ENCODE results near the gene RNF39.
A peak's percentile ranks its signal among the peaks of the same experiment; 100 is the strongest.
"Not testable (repeated sequence)": the region's sequence is repeated elsewhere in the genome, so short reads cannot be mapped to it uniquely, and the experiment has no call there.

Gene RNF39, protein sequence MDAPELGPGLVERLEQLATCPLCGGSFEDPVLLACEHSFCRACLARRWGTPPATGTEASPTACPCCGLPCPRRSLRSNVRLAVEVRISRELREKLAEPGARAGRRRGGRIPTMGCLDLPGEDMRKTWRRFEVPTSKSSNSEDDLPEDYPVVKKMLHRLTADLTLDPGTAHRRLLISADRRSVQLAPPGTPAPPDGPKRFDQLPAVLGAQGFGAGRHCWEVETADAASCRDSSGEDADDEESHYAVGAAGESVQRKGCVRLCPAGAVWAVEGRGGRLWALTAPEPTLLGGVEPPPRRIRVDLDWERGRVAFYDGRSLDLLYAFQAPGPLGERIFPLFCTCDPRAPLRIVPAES

DNA sequence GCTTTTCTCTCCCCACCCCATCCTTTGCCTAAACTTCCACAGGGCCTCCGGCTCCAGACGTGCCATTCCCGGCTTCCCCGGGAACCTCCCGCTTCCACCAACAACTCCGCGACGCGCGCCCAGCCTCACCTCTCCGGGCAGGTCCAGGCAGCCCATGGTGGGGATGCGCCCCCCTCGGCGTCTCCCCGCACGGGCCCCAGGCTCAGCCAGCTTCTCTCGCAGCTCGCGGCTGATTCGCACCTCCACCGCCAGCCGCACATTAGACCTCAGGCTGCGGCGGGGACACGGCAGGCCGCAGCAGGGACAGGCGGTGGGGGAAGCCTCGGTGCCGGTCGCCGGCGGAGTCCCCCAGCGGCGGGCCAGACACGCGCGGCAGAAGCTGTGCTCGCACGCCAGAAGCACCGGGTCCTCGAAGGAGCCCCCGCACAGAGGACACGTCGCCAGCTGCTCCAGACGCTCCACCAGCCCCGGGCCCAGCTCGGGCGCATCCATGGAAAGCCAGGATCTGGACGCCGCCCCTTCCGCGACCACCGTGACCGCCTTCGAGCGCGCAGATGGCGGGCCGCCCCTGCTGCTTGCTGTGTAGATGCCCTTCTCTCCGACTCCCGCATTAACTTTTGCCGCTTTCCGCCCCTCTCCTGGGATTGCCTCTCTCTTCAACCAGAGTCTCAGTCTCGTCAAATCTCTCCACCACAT is at the start of gene RNF39:
Gene RNF39, minus strand, starts transcription at position 676 of the 696 bp plus-strand sequence. Its CDS starts 184 bp downstream, at position 492.
- H3K4me3 Mint-ChIP-seq: peak within 1 kb of the TSS; percentile 77
- H3K9me3 Mint-ChIP-seq (ENCODE audit: low read depth): no peaks in the 10 kb centered on the region
- H3K36me3 Mint-ChIP-seq: peaks cover 17% of the 10 kb centered on the region
- H3K27me3 Mint-ChIP-seq: peaks cover 38% of the 10 kb centered on the region
- H3K4me1 Mint-ChIP-seq (ENCODE audit: low read depth): peaks cover 53% of the 10 kb centered on the region
- no peak within 1 kb of the TSS for H3K27ac Mint-ChIP-seq

DNA sequence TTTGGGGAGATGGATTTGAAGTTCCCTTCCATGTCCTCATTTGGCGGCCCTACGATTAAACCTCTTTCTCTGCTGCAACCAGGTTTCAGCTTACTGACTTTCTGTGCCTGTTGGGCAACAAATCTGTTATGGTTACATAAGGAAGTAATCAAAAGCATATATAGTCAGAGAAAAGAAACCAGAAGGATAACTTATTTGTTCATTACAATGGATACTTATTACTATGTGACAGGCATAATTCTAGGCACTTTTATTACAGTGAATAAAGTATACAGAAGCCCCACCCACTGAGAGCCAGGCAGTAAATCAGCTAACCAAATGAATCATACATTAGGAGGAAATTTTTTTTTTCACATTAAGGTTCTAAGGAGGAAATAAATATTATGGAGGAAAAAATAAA is 46.9 kb upstream of the RNF39 start:
- no peak overlapping the region for H3K4me3 Mint-ChIP-seq

DNA sequence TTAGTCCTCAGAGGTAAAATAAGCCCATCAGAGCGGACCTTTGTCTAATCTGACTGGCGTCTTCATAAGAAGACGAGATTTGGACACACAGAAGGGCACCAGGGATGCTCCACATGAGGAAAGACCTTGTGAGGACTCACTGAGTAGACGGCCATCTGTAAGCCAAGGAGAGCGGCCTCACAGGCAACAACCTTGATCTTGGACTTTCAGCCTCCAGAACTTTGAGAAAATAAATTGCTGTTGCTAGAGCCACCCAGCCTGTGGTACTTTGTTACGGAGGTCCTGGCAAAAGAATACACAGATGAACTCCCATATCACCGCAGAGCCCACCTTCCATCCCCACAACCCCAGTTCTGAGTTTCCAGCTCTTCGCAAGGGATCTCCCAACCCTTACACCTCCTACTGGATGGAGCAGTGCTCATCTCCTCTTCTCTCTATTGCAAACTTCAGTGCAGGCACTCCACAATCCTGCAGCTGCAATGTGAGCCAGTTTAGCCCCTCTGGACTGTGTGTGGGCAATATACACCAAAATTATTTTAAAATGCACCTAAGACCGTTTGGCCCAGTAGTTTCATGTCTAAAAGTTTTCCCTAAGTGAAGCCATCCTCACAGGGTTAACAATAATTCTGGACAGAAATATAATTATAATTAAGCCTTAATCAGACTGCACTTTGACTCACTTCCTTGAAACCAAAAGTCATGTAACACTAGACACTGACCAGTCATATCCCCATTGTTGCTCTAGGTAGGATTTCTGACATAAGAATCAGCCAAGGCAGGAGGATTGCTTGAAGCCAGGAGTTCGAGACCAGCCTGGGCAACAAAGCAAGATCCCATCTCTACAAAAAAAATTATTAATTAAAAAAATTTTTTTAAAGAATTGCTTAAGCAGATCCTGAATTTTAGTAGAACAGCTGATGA is 46.1 kb upstream of the RNF39 start:
- no peak overlapping the region for H3K4me3 Mint-ChIP-seq
- H3K27me3 Mint-ChIP-seq: peaks cover 19% of the 10 kb centered on the region
- H3K27ac Mint-ChIP-seq: no peak overlapping the region
- H3K4me1 Mint-ChIP-seq (ENCODE audit: low read depth): no peaks in the 10 kb centered on the region
- H3K9me3 Mint-ChIP-seq (ENCODE audit: low read depth): no peaks in the 10 kb centered on the region
- H3K36me3 Mint-ChIP-seq: peaks cover 3% of the 10 kb centered on the region

More for the DNA sequence above, 46.9 kb upstream of the RNF39 start:
- Mint-ChIP-seq H3K27me3 (peaks cover 17% of the 10 kb centered on the region), H3K4me1 (ENCODE audit: low read depth) (no peaks in the 10 kb centered on the region), H3K9me3 (ENCODE audit: low read depth) (no peaks in the 10 kb centered on the region), H3K27ac (no peak overlapping the region), H3K36me3 (peaks cover 3% of the 10 kb centered on the region)

GRCh38 chr6:30118691-30119090 is 43.1 kb upstream of the RNF39 start:
- H3K4me1 Mint-ChIP-seq (ENCODE audit: low read depth); H3K36me3 Mint-ChIP-seq; H3K4me3 Mint-ChIP-seq; H3K9me3 Mint-ChIP-seq (ENCODE audit: low read depth); H3K27ac Mint-ChIP-seq: not testable (repeated sequence)
- H3K27me3 Mint-ChIP-seq: peaks cover 22% of the 10 kb centered on the region

DNA sequence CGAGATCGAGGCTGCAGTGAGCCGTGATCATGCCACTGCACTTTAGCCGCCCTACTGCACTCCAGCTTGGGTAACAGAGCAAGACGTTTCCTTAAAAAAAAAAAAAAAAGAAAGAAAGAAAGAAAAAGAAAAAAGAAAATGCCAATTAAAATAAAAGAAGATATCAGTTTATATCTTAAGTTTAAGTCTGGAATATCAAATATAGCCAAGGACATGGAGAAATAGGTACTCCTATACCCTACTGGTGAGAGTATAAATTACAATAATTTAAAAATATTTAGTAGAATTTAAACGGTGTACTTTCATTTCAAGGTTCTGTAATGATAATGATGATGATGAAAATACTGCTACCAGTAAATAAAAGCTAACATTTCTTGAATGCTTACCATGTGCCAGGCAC is 41.2 kb upstream of the RNF39 start:
- Mint-ChIP-seq H3K9me3 (ENCODE audit: low read depth) (no peaks in the 10 kb centered on the region), H3K27me3 (peaks cover 26% of the 10 kb centered on the region), H3K36me3 (peaks cover 3% of the 10 kb centered on the region), H3K4me3 (no peak overlapping the region), H3K4me1 (ENCODE audit: low read depth) (peaks cover 6% of the 10 kb centered on the region), H3K27ac (no peak overlapping the region)

DNA sequence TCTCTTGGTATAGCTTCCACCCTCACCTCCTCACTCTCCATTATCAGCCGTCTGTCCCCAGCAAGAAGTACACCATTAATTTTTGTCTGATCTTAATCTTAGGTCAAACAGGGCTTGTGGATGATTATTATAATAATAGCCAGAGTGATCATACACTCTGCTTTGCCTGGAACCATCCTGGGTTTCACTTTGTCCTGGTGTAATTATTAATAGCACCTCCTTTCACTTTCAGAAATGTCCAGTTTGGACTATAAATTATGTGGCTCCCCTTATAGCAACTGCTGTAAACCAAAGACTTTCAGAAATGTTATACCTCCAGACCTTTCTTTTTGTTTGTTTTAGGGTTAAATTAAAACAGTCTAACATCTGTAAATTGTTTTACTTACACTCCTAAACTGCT is 38.3 kb upstream of the RNF39 start:
- H3K36me3 Mint-ChIP-seq: no peaks in the 10 kb centered on the region
- H3K27me3 Mint-ChIP-seq: peaks cover 38% of the 10 kb centered on the region
- H3K4me3 Mint-ChIP-seq: no peak overlapping the region
- no peak overlapping the region for H3K27ac Mint-ChIP-seq
- peaks cover 6% of the 10 kb centered on the region for H3K4me1 Mint-ChIP-seq (ENCODE audit: low read depth)
- no peaks in the 10 kb centered on the region for H3K9me3 Mint-ChIP-seq (ENCODE audit: low read depth)

DNA sequence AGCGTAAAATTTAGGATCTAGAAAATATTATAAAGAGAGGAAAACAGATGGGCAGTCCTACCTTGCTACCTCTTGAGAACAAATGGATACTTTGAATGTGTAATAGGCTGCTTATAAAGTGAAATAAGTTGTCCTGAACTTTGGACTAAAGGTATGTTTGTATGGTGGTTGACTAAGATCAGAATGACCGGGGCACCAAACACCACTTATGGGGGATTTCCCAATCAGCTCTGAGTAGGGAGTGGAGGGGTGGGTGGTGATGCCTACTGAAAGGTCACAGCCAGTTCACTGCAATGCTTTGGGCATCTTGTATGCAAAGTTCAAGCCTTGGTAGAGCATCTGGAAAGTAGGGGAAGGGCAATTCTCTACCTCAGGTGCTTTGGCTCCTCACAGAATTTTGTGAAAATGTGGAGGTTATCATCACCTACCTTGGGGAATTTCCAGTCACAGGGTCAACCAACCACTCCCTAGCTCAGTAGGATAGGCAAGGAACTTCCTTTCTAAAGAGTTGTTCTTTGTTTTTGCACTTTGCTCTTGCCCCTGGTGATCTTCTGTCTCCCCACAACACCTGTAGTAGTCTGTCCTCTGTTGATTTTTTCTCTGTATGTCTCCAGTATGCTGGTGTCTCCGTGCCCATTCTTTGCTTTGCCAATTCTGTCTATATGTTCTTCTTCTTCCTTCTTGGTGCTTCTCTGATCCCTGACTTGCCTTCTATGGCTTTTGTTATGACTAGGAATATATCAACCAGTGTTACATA is 37.6 kb upstream of the RNF39 start, which contains the start of gene TRIM31:
Gene TRIM31, minus strand, starts transcription at position 88 of the 757 bp plus-strand sequence. CDS start 285 bp downstream, outside the sequence.
- Mint-ChIP-seq H3K9me3 (ENCODE audit: low read depth) (no peaks in the 10 kb centered on the region), H3K4me1 (ENCODE audit: low read depth) (peaks cover 6% of the 10 kb centered on the region), H3K27me3 (peaks cover 41% of the 10 kb centered on the region), H3K4me3 (no peak within 1 kb of the TSS), H3K36me3 (no peaks in the 10 kb centered on the region), H3K27ac (no peak within 1 kb of the TSS)

- Mint-ChIP-seq H3K9me3 (ENCODE audit: low read depth) (no peaks in the 10 kb centered on the region), H3K4me3 (no peak overlapping the region), H3K4me1 (ENCODE audit: low read depth) (peaks cover 6% of the 10 kb centered on the region), H3K36me3 (no peaks in the 10 kb centered on the region), H3K27ac (no peak overlapping the region), H3K27me3 (peaks cover 44% of the 10 kb centered on the region)
Observed at GRCh38 chr6:30112402-30112994, 36.9 kb upstream of the RNF39 start.

DNA sequence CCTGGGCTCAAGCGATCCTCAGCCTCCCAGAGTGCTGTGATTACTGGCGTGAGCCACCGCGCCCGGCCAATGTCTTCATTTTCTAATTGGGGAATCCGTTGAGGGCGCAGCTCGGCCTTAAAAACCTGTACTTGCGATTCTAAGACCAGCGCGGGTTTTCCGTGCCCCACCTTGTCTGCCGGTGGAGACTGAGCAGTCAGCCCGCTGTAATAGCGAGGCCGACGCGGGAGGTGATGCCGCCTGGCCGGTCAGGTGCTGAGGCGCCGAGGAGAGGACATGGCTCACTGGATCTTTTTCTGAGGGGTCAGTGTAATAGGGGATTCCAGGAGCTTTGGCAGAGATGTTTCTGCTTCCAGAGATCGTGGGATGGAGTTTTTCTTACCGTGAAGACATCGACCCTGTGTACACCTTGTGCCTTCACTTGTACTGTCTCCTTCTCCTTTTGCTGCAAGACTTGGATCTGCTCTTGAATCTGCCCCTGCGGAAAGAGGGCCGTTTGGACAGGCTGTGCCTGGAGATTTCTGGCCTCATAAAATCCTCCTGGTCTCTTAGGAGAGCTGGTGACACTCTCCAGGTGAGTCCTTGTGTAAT is 35.8 kb upstream of the RNF39 start:
- Mint-ChIP-seq H3K4me3 (no peak overlapping the region), H3K36me3 (no peaks in the 10 kb centered on the region), H3K27me3 (peaks cover 45% of the 10 kb centered on the region), H3K9me3 (ENCODE audit: low read depth) (no peaks in the 10 kb centered on the region), H3K27ac (no peak overlapping the region), H3K4me1 (ENCODE audit: low read depth) (peaks cover 6% of the 10 kb centered on the region)

DNA sequence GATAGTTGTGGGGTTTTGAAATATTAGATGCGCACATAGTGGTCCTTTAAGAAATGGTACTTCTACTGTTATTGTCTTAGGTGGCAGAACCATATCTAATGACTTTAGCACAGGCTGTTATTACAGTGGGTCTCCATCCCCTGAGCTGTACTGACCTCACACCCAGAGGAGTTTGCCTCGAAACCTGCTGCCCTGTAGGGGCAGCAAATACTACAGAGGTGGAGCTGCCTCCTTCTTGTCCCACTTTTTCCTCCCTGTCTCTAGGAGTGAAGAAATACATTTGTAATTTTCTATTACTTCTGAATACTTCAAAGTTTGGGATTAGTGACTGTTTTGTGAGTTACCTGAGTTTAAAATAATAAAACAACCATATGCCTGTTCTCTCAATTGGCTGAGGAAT is 29.1 kb upstream of the RNF39 start:
- Mint-ChIP-seq H3K27me3 (peaks cover 31% of the 10 kb centered on the region), H3K27ac (no peak overlapping the region), H3K36me3 (no peaks in the 10 kb centered on the region), H3K9me3 (ENCODE audit: low read depth) (no peaks in the 10 kb centered on the region), H3K4me3 (no peak overlapping the region), H3K4me1 (ENCODE audit: low read depth) (peaks cover 34% of the 10 kb centered on the region)

DNA sequence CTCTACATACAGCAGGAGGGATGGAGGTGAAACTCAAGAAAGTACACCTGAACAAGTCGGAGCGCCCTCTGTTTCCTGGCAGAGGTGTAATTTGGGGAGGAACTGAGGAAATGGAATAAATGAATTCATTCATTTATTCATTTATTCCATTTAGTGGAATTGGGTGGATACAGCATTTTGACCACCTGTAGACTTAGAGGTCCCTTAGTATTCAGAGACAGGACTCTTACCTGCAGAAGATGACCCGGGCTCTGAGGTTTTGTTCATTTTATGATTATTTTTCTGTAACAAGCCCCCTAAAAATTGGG is 28.3 kb upstream of the RNF39 start:
- no peak overlapping the region for H3K27ac Mint-ChIP-seq
- peak overlapping the region; percentile 89 for H3K4me3 Mint-ChIP-seq
- no peaks in the 10 kb centered on the region for H3K36me3 Mint-ChIP-seq
- H3K9me3 Mint-ChIP-seq (ENCODE audit: low read depth): no peaks in the 10 kb centered on the region
- H3K4me1 Mint-ChIP-seq (ENCODE audit: low read depth): peaks cover 39% of the 10 kb centered on the region
- H3K27me3 Mint-ChIP-seq: peaks cover 33% of the 10 kb centered on the region

- Mint-ChIP-seq H3K4me3 (peak overlapping the region; percentile 89), H3K36me3 (no peaks in the 10 kb centered on the region), H3K27me3 (peaks cover 33% of the 10 kb centered on the region)
Observed at GRCh38 chr6:30102970-30103871, 27.7 kb upstream of the RNF39 start.

GRCh38 chr6:30102414-30102969 is 26.9 kb upstream of the RNF39 start:
- Mint-ChIP-seq H3K27ac (peak overlapping the region; percentile 7), H3K27me3 (peaks cover 31% of the 10 kb centered on the region), H3K36me3 (no peaks in the 10 kb centered on the region), H3K4me1 (ENCODE audit: low read depth) (peaks cover 52% of the 10 kb centered on the region), H3K4me3 (peak overlapping the region; percentile 89), H3K9me3 (ENCODE audit: low read depth) (no peaks in the 10 kb centered on the region)

More at GRCh38 chr6:30102970-30103871, 27.7 kb upstream of the RNF39 start:
- peak overlapping the region; percentile 7 for H3K27ac Mint-ChIP-seq
- no peaks in the 10 kb centered on the region for H3K9me3 Mint-ChIP-seq (ENCODE audit: low read depth)
- H3K4me1 Mint-ChIP-seq (ENCODE audit: low read depth): peaks cover 44% of the 10 kb centered on the region
